GM19099 (cell line): ENCODE data around the gene USP17L15.
"Not testable (repeated sequence)": the region's sequence is repeated elsewhere in the genome, so short reads cannot be mapped to it uniquely, and the experiment has no call there.

ENCODE experiments used
- POLR2A ChIP-seq: IDR thresholded peaks from 3 replicates; pipeline ENCODE4 v1.6.1; 2011; ENCODE audit warnings: low read depth; ENCODE audit not compliant: insufficient read length; ENCODE audit errors: extremely low read depth

The USP17L15 gene

GRCh38 chr4:9234085-9234484, at the start of gene USP17L15:
Gene USP17L15 (plus strand): TSS chr4:9234385. CDS start chr4:9234385, 0 bp downstream.
- TF ChIP-seq POLR2A: not testable (repeated sequence)

GRCh38 chr4:9210357-9210756, 23.8 kb upstream of the USP17L15 start, which contains the start of gene USP17L10:
Gene USP17L10 (plus strand): TSS chr4:9210657. CDS start chr4:9210657, 0 bp downstream.
- not testable (repeated sequence) for TF ChIP-seq POLR2A

- TF ChIP-seq POLR2A: not testable (repeated sequence)
Observed at GRCh38 chr4:9215105-9215504, 19.1 kb upstream of the USP17L15 start, which contains the start of gene USP17L11. Gene USP17L11 (plus strand): TSS chr4:9215405. CDS start chr4:9215405, 0 bp downstream.

GRCh38 chr4:9219852-9220251, 14.3 kb upstream of the USP17L15 start, which contains the start of gene USP17L12:
Gene USP17L12 (plus strand): TSS chr4:9220152. CDS start chr4:9220152, 0 bp downstream.
- TF ChIP-seq POLR2A: not testable (repeated sequence)

- TF ChIP-seq POLR2A: not testable (repeated sequence)
Observed at GRCh38 chr4:9224596-9224995, 9.6 kb upstream of the USP17L15 start, which contains the start of gene USP17L13. Gene USP17L13 (plus strand): TSS chr4:9224896. CDS start chr4:9224896, 0 bp downstream.

- TF ChIP-seq POLR2A: not testable (repeated sequence)
Observed at GRCh38 chr4:9243579-9243978, 9.4 kb downstream of the USP17L15 start, which contains the start of gene USP17L17. Gene USP17L17 (plus strand): TSS chr4:9243879. CDS start chr4:9243879, 0 bp downstream.

- TF ChIP-seq POLR2A: not testable (repeated sequence)
Observed at GRCh38 chr4:9247953-9248680, 13.9 kb downstream of the USP17L15 start, which contains the start of gene USP17L18. Gene USP17L18 (plus strand): TSS chr4:9248630. CDS start chr4:9248630, 0 bp downstream.

- not testable (repeated sequence) for TF ChIP-seq POLR2A
Observed at GRCh38 chr4:9253078-9253477, 18.9 kb downstream of the USP17L15 start, which contains the start of gene USP17L19. Gene USP17L19 (plus strand): TSS chr4:9253378. CDS start chr4:9253378, 0 bp downstream.

GRCh38 chr4:9257824-9258223, 23.6 kb downstream of the USP17L15 start, which contains the start of gene USP17L20:
Gene USP17L20 (plus strand): TSS chr4:9258124. CDS start chr4:9258124, 0 bp downstream.
- not testable (repeated sequence) for TF ChIP-seq POLR2A

- not testable (repeated sequence) for TF ChIP-seq POLR2A
Observed at GRCh38 chr4:9262572-9262971, 28.4 kb downstream of the USP17L15 start, which contains the start of gene USP17L21. Gene USP17L21 (plus strand): TSS chr4:9262872. CDS start chr4:9262872, 0 bp downstream.

- TF ChIP-seq POLR2A: not testable (repeated sequence)
Observed at GRCh38 chr4:9267319-9267718, 33.1 kb downstream of the USP17L15 start, which contains the start of gene USP17L22. Gene USP17L22 (plus strand): TSS chr4:9267619. CDS start chr4:9267619, 0 bp downstream.
